HEK293 (cell line): Measurements from ENCODE around the gene CCT3.

Source experiments
- CTCF ChIA-PET: fragments of 350-600 bp; formaldehyde crosslinking; extraction: SDS; loops from one replicate; lab custom pipeline; 2021; ENCODE audit warnings: antibody characterized with exemption; lab: Yijun Ruan, JAX
- POLR2A ChIA-PET: fragments of 300-600 bp; formaldehyde crosslinking; extraction: SDS; loops from one replicate; lab custom pipeline; 2020; ENCODE audit warnings: antibody characterized with exemption, inconsistent platforms; lab: Yijun Ruan, JAX
- H3K27ac ChIP-seq: fragments of 200-500 bp; sonication (Bioruptor generic); 2 replicates; pipeline ENCODE4 v1.5.1; 2014; ENCODE audit warnings: low read depth, low read length, control low read depth, inconsistent platforms; ENCODE audit errors: extremely low read depth
- H3K36me3 ChIP-seq, 2 experiments: fragments of 200-500 bp in 1 of 2; sonication (Bioruptor generic) in 1 of 2; 1 replicate in 1 of 2; 2 replicates in 1 of 2; pipeline ENCODE4 v1.5.1; 2014 to 2017; ENCODE audit warnings: inconsistent platforms in 2 of 2, low read length in 2 of 2; ENCODE audit not compliant: control insufficient read depth in 2 of 2, insufficient read depth in 1 of 2
- H3K4me1 ChIP-seq: fragments of 200-500 bp; sonication (Bioruptor generic); 2 replicates; pipeline ENCODE4 v1.5.1; 2014; ENCODE audit warnings: mild to moderate bottlenecking, low read length, inconsistent platforms; ENCODE audit not compliant: control insufficient read depth, insufficient read depth
- H3K4me3 ChIP-seq: 2 replicates; pipeline ENCODE4 v1.5.1; 2011; ENCODE audit warnings: low read depth, mild to moderate bottlenecking, control low read depth, low read length, moderate library complexity
- H3K9me3 ChIP-seq: fragments of 200-500 bp; sonication (Bioruptor generic); 2 replicates; pipeline ENCODE4 v1.5.1; 2014; ENCODE audit warnings: low read depth, low read length, inconsistent platforms; ENCODE audit not compliant: control insufficient read depth, insufficient read depth
- CTCF ChIP-seq: fragments of 450-650 bp; formaldehyde crosslinking; IDR thresholded peaks from 2 replicates; pipeline ENCODE4 v1.5.1; 2016; ENCODE audit warnings: missing biosample characterization, missing genetic modification characterization
- GLIS1 ChIP-seq: fragments of 450-650 bp; formaldehyde crosslinking; IDR thresholded peaks from 2 replicates; pipeline ENCODE4 v1.5.1; 2016; ENCODE audit warnings: missing biosample characterization, missing genetic modification characterization
- KLF10 ChIP-seq: fragments of 450-650 bp; IDR thresholded peaks from 2 replicates; pipeline ENCODE4 v1.5.1; 2018; ENCODE audit warnings: missing biosample characterization, mild to moderate bottlenecking, missing genetic modification characterization
- SALL2 ChIP-seq: fragments of 450-650 bp; formaldehyde crosslinking; IDR thresholded peaks from 2 replicates; pipeline ENCODE4 v1.5.0; 2017; ENCODE audit warnings: missing biosample characterization, mild to moderate bottlenecking, missing genetic modification characterization, borderline replicate concordance
- ZFHX2 ChIP-seq: fragments of 450-650 bp; formaldehyde crosslinking; conservative IDR thresholded peaks from 2 replicates; pipeline ENCODE4 v1.5.1; 2016; ENCODE audit warnings: missing biosample characterization, missing genetic modification characterization
- ZNF132 ChIP-seq: fragments of 450-650 bp; formaldehyde crosslinking; IDR thresholded peaks from 2 replicates; pipeline ENCODE4 v1.5.1; 2017; ENCODE audit warnings: missing biosample characterization, missing genetic modification characterization, borderline replicate concordance
- ZNF140 ChIP-seq: fragments of 450-650 bp; formaldehyde crosslinking; IDR thresholded peaks from 2 replicates; pipeline ENCODE4 v1.5.1; 2016; ENCODE audit warnings: missing biosample characterization, missing genetic modification characterization
- ZNF23 ChIP-seq: fragments of 450-650 bp; formaldehyde crosslinking; IDR thresholded peaks from 2 replicates; pipeline ENCODE4 v1.5.1; 2016; ENCODE audit warnings: missing biosample characterization, missing genetic modification characterization, borderline replicate concordance
- ZNF302 ChIP-seq: fragments of 450-650 bp; formaldehyde crosslinking; IDR thresholded peaks from 2 replicates; pipeline ENCODE4 v1.5.1; 2016; ENCODE audit warnings: missing biosample characterization, missing genetic modification characterization, low read depth
- ZNF366 ChIP-seq: fragments of 450-650 bp; formaldehyde crosslinking; conservative IDR thresholded peaks from 2 replicates; pipeline ENCODE4 v1.5.1; 2016; ENCODE audit warnings: missing biosample characterization, missing genetic modification characterization
- ZNF398 ChIP-seq: fragments of 450-650 bp; formaldehyde crosslinking; IDR thresholded peaks from 2 replicates; pipeline ENCODE4 v1.5.1; 2017; ENCODE audit warnings: missing biosample characterization, missing genetic modification characterization
- ZNF404 ChIP-seq: fragments of 450-650 bp; formaldehyde crosslinking; IDR thresholded peaks from 2 replicates; pipeline ENCODE4 v1.5.1; 2017; ENCODE audit warnings: missing biosample characterization, missing genetic modification characterization
- ZNF426 ChIP-seq: fragments of 450-650 bp; formaldehyde crosslinking; IDR thresholded peaks from 2 replicates; pipeline ENCODE4 v1.5.1; 2017; ENCODE audit warnings: missing biosample characterization, missing genetic modification characterization, mild to moderate bottlenecking, inconsistent platforms, moderate library complexity
- ZNF518A ChIP-seq: fragments of 450-650 bp; formaldehyde crosslinking; conservative IDR thresholded peaks from 2 replicates; pipeline ENCODE4 v1.5.1; 2016; ENCODE audit warnings: low read depth, missing biosample characterization, missing genetic modification characterization
- ZNF626 ChIP-seq: fragments of 450-650 bp; sonication (Bioruptor Pico); formaldehyde crosslinking; IDR thresholded peaks from 2 replicates; pipeline ENCODE4 v1.5.1; 2018; ENCODE audit warnings: missing biosample characterization, missing genetic modification characterization, inconsistent platforms
- ZNF629 ChIP-seq: fragments of 450-650 bp; formaldehyde crosslinking; IDR thresholded peaks from 2 replicates; pipeline ENCODE4 v1.5.1; 2017; ENCODE audit warnings: missing biosample characterization, missing genetic modification characterization
- ZNF791 ChIP-seq: fragments of 450-650 bp; formaldehyde crosslinking; IDR thresholded peaks from 2 replicates; pipeline ENCODE4 v1.5.1; 2016; ENCODE audit warnings: missing biosample characterization, missing genetic modification characterization
- ZSCAN16 ChIP-seq: fragments of 450-650 bp; formaldehyde crosslinking; IDR thresholded peaks from 2 replicates; pipeline ENCODE4 v1.5.1; 2016; ENCODE audit warnings: missing biosample characterization, missing genetic modification characterization
- TF ChIP-seq, protein P1 (sequence below): fragments of 450-650 bp; formaldehyde crosslinking; IDR thresholded peaks from 2 replicates; pipeline ENCODE4 v1.5.1; 2016; ENCODE audit warnings: missing biosample characterization, missing genetic modification characterization
- TF ChIP-seq, protein P2 (sequence below): fragments of 450-650 bp; formaldehyde crosslinking; IDR thresholded peaks from 2 replicates; pipeline ENCODE4 v1.5.1; 2016; ENCODE audit warnings: missing biosample characterization, missing genetic modification characterization, low read depth
- TF ChIP-seq, protein P3 (sequence below): fragments of 450-650 bp; formaldehyde crosslinking; IDR thresholded peaks from 2 replicates; pipeline ENCODE4 v1.5.1; 2016; ENCODE audit warnings: missing biosample characterization, missing genetic modification characterization, low read depth

The CCT3 gene

GRCh38 chr1:156359973-156360372 lies 21.9 kb upstream of the CCT3 start (continued):
- TF ChIP-seq CTCF (peak; percentile 60; the same call in 1 of the 2 replicates), ZNF302 (tag by site-specific recombination) (no peak), ZNF398 (peak; percentile 73), GLIS1 (tag by site-specific recombination) (no peak), ZNF404 (no peak), ZNF23 (tag by site-specific recombination) (no peak), ZFHX2 (peak; percentile 58), ZNF626 (tag by site-specific recombination) (no peak), ZNF140 (tag by site-specific recombination) (no peak), ZNF132 (no peak), KLF10 (no peak), ZNF629 (no peak), SALL2 (tag by site-specific recombination) (no peak), ZNF366 (tag by site-specific recombination) (0 out of 2 replicates have a peak, but pooled peaks have one; percentile 16), ZSCAN16 (no peak)
- TF ChIP-seq, protein P1, sequence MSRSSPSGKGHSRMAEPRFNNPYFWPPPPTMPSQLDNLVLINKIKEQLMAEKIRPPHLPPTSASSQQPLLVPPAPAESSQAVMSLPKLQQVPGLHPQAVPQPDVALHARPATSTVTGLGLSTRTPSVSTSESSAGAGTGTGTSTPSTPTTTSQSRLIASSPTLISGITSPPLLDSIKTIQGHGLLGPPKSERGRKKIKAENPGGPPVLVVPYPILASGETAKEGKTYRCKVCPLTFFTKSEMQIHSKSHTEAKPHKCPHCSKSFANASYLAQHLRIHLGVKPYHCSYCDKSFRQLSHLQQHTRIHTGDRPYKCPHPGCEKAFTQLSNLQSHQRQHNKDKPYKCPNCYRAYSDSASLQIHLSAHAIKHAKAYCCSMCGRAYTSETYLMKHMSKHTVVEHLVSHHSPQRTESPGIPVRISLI (tag by site-specific recombination), result no peak
- TF ChIP-seq, protein P2, sequence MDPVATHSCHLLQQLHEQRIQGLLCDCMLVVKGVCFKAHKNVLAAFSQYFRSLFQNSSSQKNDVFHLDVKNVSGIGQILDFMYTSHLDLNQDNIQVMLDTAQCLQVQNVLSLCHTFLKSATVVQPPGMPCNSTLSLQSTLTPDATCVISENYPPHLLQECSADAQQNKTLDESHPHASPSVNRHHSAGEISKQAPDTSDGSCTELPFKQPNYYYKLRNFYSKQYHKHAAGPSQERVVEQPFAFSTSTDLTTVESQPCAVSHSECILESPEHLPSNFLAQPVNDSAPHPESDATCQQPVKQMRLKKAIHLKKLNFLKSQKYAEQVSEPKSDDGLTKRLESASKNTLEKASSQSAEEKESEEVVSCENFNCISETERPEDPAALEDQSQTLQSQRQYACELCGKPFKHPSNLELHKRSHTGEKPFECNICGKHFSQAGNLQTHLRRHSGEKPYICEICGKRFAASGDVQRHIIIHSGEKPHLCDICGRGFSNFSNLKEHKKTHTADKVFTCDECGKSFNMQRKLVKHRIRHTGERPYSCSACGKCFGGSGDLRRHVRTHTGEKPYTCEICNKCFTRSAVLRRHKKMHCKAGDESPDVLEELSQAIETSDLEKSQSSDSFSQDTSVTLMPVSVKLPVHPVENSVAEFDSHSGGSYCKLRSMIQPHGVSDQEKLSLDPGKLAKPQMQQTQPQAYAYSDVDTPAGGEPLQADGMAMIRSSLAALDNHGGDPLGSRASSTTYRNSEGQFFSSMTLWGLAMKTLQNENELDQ (tag by site-specific recombination), result no peak

- H3K4me3 ChIP-seq, result no peak overlapping the region
- H3K27ac ChIP-seq, result no peak overlapping the region
- CTCF ChIA-PET, result interaction anchor here (0.6 to 4.7 kb wide), 16 partner anchors 12 to 618 kb away, joined by 3 to 36 read pairs (median 4); partner anchors contain the start of gene RHBG
- POLR2A ChIA-PET, result no interaction called here
- no peaks in the 10 kb centered on the region for H3K36me3 ChIP-seq
- H3K9me3 ChIP-seq, result no peaks in the 10 kb centered on the region
- no peaks in the 10 kb centered on the region for H3K4me1 ChIP-seq
- TF ChIP-seq, protein P3, sequence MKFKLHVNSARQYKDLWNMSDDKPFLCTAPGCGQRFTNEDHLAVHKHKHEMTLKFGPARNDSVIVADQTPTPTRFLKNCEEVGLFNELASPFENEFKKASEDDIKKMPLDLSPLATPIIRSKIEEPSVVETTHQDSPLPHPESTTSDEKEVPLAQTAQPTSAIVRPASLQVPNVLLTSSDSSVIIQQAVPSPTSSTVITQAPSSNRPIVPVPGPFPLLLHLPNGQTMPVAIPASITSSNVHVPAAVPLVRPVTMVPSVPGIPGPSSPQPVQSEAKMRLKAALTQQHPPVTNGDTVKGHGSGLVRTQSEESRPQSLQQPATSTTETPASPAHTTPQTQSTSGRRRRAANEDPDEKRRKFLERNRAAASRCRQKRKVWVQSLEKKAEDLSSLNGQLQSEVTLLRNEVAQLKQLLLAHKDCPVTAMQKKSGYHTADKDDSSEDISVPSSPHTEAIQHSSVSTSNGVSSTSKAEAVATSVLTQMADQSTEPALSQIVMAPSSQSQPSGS, result no peak
- TF ChIP-seq ZNF426 (tag by site-specific recombination) (no peak), ZNF518A (tag by site-specific recombination) (no peak), ZNF791 (tag by site-specific recombination) (no peak)
Measured at GRCh38 chr1:156359249-156359648, 21.2 kb upstream of the CCT3 start.
